ENCODE measurements around the gene DCDC2.
"Not testable (repeated sequence)": the region's sequence is repeated elsewhere in the genome, so short reads cannot be mapped to it uniquely, and the experiment has no call there.

The DCDC2 gene

GRCh38 chr6:24323632-24324337, 34.1 kb downstream of the DCDC2 start:
- DNase-seq = no peak

- DNase-seq = no peak
These were observed 34.9 kb downstream of the DCDC2 start for GRCh38 chr6:24322924-24323323.

- DNase-seq = not testable (repeated sequence)
These were observed 35.4 kb downstream of the DCDC2 start for GRCh38 chr6:24322446-24322845.

GRCh38 chr6:24321538-24322162, 36.2 kb downstream of the DCDC2 start:
- no peak for DNase-seq

- DNase-seq = no peak
These were observed 44.4 kb downstream of the DCDC2 start for GRCh38 chr6:24313251-24314141.

- not testable (repeated sequence) for DNase-seq
These were observed 46.1 kb downstream of the DCDC2 start for GRCh38 chr6:24311775-24312174.

- no peak for DNase-seq
These were observed 50.0 kb downstream of the DCDC2 start for GRCh38 chr6:24307881-24308280.

- no peak for DNase-seq
These were observed 50.9 kb downstream of the DCDC2 start for GRCh38 chr6:24306936-24307335.

GRCh38 chr6:24306038-24306437, 51.8 kb downstream of the DCDC2 start:
- DNase-seq = no peak

GRCh38 chr6:24296944-24297343, 60.9 kb downstream of the DCDC2 start:
- DNase-seq = no peak

- not testable (repeated sequence) for DNase-seq
These were observed 64.0 kb downstream of the DCDC2 start for GRCh38 chr6:24293852-24294251.

- DNase-seq = no peak
These were observed 70.6 kb downstream of the DCDC2 start for GRCh38 chr6:24287239-24287638.

- no peak for DNase-seq
These were observed 73.9 kb downstream of the DCDC2 start for GRCh38 chr6:24284006-24284405.

- DNase-seq = peak; percentile 21 to 33
These were observed 74.5 kb downstream of the DCDC2 start for GRCh38 chr6:24283043-24283985.

GRCh38 chr6:24274441-24275083, 83.3 kb downstream of the DCDC2 start:
- no peak for DNase-seq

- DNase-seq = no peak
These were observed 84.6 kb downstream of the DCDC2 start for GRCh38 chr6:24273096-24273870.

GRCh38 chr6:24272553-24272952, 85.3 kb downstream of the DCDC2 start:
- no peak for DNase-seq

GRCh38 chr6:24272148-24272547, 85.7 kb downstream of the DCDC2 start:
- no peak for DNase-seq

- DNase-seq = no peak
These were observed 87.8 kb downstream of the DCDC2 start for GRCh38 chr6:24270011-24270410.

- not testable (repeated sequence) for DNase-seq
These were observed 99.6 kb downstream of the DCDC2 start for GRCh38 chr6:24258214-24258613.

GRCh38 chr6:24257282-24257681, 100.6 kb downstream of the DCDC2 start:
- no peak for DNase-seq
